Renal cortical epithelial cell (primary cell): Measurements from ENCODE around the gene HDDC3. TPM values are rescaled to one million over a fixed set of nuclear protein-coding genes. Genes with fewer than 3 reads are reported as not detected.

ENCODE experiments used
- DNase-seq: peaks from one replicate; pipeline ENCODE4 v3.0.0-alpha.2; 2011; ENCODE audit warnings: low read depth
- total RNA-seq: library from RNA; depleted of rRNA; stranded (reverse); fragments of >200 nt; gene quantifications from 2 replicates; pipeline ENCODE4 v1.2.3, GENCODE V29; 2014

Gene HDDC3
- total RNA-seq, 1 donor from 2014 or later, result 17.1 TPM

GRCh38 chr15:90892498-90893174 lies 39.7 kb downstream of the HDDC3 start:
- DNase-seq, result no peak

DNA sequence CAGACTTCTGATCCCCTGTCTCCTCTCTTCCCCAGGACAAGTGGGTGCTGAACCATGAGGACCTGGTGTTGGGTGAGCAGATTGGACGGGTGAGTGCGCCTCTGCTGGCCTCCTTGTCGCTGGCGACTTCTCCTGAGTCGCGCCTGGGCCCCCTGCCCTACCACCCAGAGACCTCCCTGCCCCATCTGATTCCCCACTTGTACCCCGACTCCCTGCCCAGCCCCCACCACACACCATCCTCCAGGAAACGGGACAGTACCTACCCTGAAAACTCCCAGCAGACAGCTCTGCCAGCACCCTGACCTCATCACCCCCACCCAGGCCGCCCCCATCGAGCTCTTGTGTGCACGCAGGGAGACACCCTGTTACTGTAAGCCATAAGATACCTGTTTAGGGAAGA lies 40.3 kb downstream of the HDDC3 start:
- no peak for DNase-seq

GRCh38 chr15:90891346-90891949 lies 40.9 kb downstream of the HDDC3 start:
- no peak for DNase-seq

DNA sequence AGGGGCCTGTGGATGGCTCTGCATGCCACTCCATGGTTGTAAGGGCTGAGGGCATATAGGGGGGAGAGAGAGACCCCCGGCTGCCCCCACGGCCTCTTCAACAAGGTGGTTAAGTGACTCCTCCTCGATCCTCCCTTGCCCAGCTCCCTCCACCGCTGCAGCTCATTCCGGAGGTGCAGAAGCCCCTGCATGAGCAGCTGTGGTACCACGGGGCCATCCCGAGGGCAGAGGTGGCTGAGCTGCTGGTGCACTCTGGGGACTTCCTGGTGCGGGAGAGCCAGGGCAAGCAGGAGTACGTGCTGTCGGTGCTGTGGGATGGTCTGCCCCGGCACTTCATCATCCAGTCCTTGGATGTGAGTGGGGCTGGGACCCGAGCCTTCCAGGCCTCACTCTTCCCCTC lies 41.5 kb downstream of the HDDC3 start:
- DNase-seq, result no peak

GRCh38 chr15:90889736-90890456 lies 42.5 kb downstream of the HDDC3 start:
- no peak for DNase-seq

DNA sequence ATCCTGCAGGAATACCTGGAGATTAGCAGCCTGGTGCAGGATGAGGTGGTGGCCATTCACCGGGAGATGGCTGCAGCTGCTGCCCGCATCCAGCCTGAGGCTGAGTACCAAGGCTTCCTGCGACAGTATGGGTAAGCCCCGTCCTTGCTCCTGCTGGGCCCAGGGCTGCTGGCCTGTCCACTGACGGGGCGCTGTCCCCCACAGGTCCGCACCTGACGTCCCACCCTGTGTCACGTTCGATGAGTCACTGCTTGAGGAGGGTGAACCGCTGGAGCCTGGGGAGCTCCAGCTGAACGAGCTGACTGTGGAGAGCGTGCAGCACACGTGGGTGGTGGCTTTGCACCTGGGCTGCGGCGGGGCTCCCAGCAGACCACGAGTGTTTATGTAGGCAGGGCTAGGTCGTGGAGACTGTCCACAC lies 43.0 kb downstream of the HDDC3 start:
- DNase-seq, result no peak

- no peak for DNase-seq
These were observed 45.3 kb downstream of the HDDC3 start for GRCh38 chr15:90887037-90887481.

GRCh38 chr15:90886291-90886614 lies 46.1 kb downstream of the HDDC3 start:
- no peak for DNase-seq

GRCh38 chr15:90885432-90886290 lies 46.7 kb downstream of the HDDC3 start:
- DNase-seq, result no peak

DNA sequence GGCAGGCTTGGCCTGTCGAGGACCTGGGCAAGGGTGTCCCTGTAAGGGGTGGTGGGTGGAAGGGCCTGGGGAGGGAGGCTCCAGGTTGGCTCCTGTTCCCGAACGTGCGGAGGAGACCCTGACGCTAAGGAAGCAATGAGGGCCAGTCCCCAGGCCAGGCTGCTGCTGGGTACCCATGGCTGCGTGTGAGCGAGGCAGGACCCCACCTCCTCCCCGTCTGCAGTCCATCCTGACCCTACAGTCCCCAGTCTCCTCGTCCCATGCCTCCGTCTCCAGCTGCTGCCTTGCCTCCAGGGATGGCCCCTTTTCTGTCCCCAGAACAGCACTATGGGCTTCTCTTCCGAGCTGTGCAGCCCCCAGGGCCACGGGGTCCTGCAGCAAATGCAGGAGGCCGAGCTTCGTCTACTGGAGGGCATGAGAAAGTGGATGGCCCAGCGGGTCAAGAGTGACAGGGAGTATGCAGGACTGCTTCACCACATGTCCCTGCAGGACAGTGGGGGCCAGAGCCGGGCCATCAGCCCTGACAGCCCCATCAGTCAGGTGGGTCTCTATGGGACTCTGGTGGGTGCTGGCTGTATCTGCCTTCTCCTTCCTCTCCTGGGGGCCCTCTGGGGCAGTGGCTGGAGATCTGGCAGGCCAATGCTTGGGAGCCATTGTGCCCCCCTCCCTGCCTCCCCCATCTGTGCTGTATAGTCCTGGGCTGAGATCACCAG lies 47.5 kb downstream of the HDDC3 start:
- no peak for DNase-seq

GRCh38 chr15:90883976-90884718 lies 48.2 kb downstream of the HDDC3 start, which contains the start of gene FES:
Gene FES, plus strand, starts transcription at chr15:90884504. Its CDS starts 542 bp downstream, at chr15:90885046.
- no peak for DNase-seq

GRCh38 chr15:90883526-90883975 lies 48.8 kb downstream of the HDDC3 start:
- no peak for DNase-seq

- DNase-seq, result no peak
These were observed 49.4 kb downstream of the HDDC3 start for GRCh38 chr15:90882781-90883525.

GRCh38 chr15:90881978-90882721 lies 50.2 kb downstream of the HDDC3 start:
- no peak for DNase-seq

GRCh38 chr15:90881181-90881977 lies 51.0 kb downstream of the HDDC3 start:
- DNase-seq, result no peak

DNA sequence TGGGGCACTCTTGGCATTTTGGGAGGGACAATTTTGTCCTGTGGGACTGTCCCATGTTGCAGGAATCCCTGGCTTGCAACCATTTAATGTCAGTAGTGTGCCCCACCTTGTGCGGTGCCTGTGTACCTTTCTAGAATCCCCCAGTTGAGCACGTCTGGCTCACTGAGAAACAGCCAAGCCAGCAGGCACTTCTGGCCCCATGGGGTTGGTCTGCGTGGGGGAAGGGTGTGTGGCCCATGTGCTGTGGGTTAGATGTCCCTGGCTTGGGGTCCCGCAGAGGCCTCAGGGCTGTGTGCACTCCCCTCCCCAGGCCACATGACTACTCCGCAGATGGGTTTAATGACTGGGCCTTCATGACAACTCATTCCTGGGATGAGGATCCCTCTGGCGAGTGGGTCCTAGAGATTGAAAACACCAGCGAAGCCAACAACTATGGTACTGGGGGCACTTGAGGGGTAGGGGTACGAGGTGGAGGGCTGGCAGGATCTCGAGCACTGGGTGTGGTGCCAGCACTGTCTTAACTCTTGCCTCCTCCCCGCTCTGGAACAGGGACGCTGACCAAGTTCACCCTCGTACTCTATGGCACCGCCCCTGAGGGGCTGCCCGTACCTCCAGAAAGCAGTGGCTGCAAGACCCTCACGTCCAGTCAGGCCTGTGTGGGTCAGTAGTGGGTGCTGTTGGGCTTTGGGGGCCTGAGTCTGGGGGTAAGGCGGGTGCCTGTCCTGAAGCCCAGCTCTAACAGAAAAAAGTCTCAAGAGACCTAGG lies 51.8 kb downstream of the HDDC3 start:
- no peak for DNase-seq
